ENCODE data around the gene IL21R. TPM values are rescaled to one million over a fixed set of nuclear protein-coding genes. Genes with fewer than 3 reads are reported as not detected.

Gene IL21R
- polyA plus RNA-seq, 4 donors, result 0.04 to 0.46 (median 0.29) TPM; not detected in 1

DNA sequence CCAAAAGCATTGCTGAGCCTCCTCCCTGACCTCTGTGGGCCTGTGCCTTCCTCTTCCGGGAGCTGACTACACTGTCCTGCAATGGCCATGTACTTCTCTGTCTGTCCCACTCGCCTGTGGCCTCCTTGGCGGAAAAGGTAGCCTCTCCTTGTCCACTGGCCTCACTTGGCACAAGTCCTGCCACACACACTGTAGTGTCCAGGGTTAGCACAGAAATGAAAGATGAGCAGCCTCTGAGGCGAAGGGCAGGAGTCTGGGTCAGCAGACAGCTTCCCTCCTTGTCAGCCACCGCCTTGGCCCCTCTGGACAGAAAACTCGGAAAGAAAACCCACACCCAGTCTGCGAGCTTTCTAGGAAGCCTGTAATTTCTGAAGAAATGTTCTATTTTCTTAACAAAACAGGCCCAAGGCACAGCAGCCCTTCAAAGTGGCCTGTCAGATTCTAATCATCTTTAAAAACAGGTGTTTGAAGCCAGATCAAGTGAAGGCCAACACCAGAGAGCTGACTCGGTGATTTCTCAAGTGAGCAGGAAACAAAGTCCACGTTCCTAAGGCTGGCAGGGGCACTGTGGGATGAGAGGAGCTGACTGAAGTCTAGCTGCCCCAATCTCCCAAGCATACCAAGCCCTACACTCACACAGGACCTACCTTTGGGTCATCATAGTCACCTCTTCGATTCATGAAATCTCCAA is 80.6 kb downstream of the IL21R start:
- DNase-seq (ENCODE audit: low read depth in 4 of 4, low spot score in 2 of 4), result no peak

DNA sequence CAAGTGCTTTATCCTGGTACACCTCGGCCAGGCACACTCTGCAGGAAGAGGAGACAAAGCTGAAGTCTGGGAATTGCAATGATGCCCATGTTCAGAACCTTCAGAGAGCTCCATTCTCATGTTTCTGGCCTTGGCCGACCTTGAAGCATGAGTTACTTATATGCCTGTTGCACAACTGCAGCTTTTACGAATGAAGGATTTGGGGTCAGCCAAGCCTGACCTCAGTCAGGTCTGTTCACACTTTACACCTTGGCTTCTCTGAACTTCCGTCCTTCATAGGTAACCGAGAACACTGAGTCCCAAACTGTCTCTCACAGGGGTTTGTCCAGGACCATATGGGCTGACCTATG is 81.1 kb downstream of the IL21R start:
- no peak for DNase-seq (ENCODE audit: low read depth in 4 of 4, low spot score in 2 of 4)

DNA sequence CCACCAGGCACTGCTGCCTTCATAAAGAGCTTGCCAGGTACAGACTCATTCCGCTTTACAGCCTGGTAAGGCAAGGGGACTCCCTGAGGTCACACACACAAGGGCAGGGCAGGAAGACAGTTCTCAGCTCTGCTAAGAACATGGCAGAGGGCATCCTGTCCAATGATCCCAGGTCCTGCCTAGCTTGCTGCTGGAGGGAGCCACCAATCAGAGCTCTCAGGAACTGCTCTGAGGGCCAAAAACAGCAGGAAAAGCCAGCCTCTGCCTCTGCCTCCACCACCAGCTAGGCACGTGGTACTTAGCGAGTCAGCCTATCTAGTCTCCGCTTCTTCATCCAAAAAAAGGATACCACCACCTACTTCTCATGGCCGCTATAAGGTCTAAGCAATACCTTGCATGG is 81.7 kb downstream of the IL21R start:
- DNase-seq (ENCODE audit: low read depth in 4 of 4, low spot score in 2 of 4), result no peak

DNA sequence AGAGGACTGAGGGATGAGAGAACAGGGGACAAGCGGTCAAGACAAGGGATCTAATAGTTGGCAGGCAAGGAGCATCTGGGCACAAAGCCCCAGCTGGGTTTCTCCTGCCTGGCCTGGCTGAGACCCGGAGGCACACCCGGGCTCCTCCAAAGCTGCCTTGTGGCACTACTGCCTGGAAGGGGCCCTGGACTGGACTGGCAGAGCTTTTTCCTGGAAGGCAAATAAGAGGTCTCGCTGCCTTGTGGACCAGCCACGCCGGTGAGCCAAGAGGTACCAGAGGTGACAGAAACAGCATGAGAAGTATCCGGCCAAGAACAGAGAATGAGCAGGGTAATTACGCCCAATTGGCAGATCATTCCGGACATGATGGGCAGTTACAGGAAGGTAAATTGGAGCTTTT is 83.2 kb downstream of the IL21R start:
- no peak for DNase-seq (ENCODE audit: low read depth in 4 of 4, low spot score in 2 of 4)

DNA sequence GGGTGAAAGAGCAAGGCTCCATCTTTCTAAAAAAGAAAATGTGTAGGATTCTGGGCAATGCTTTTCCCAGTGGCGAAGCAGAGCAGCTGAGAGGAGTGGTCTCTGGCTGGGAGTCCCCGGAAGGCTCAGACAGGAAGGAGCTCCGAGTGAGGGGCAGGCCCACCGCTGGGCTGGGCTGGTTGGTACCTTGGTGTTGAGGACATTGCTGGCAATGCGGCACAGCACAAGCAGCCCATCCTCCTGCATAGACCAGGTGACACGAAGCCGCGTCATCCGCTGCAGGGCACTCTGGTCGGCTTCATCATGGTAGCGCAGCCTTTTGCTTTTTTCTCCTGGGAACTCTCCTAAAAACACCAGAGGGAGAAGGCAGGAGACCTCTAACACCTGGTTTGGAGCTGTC is 83.8 kb downstream of the IL21R start:
- no peak for DNase-seq (ENCODE audit: low read depth in 4 of 4, low spot score in 2 of 4)

DNA sequence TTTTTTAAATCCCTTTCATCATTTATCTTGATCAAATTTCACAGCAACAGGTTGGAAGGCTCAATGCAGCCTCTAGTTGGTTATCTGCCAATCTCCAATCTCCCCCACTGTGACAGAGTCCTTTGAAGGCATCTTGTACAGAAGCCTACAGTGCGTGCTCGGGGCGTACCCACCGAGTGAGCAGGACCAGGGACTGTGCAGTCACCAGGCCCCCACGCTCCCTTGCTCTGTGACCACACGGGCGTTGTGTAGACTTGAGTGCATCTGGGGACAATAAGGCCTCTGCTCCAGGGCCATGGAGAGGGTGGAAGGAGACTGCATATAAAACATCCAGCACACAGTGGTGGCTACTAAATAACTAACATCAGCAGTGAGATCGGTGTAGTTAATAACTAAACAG is 84.4 kb downstream of the IL21R start:
- DNase-seq (ENCODE audit: low read depth in 4 of 4, low spot score in 2 of 4), result no peak

DNA sequence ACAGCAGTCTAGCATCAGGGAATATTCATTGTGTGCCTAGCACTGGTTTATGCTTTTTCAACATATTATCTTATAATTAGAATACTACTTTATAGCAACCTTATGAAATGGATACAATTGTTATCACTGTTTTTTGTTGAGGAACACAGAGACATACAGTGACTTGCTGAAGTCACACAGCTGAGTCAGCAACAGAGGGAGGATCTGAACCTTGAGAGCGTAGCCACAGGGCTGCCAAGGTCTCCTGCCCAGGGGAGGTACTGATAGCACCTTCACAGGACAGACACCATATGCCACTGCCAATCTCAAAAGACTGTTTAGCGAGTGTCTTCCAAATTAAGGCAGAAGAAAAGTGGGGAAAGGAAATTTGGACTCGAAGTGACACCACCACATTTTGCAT is 84.8 kb downstream of the IL21R start:
- DNase-seq (ENCODE audit: low read depth in 4 of 4, low spot score in 2 of 4), result no peak

DNA sequence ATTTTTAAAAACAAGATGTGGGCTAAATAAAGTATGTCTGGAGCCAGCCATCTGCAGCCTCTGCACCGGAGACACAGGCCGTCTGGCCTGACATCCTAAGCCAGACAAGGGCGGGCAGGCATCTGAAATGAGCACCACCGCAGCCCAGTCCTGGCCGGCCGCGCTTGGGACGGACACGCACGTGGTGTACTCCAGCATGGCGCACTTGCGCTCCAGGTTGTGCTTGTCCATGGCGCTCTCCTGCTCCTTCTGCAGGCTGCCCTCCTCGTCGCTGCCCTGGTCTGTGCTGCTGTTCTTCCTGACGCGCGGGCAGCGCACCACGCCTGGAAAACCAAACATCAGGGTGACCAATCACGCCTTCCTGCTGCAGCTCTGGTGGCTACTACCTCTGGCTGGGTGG is 87.4 kb downstream of the IL21R start:
- no peak for DNase-seq (ENCODE audit: low read depth in 4 of 4, low spot score in 2 of 4)

DNA sequence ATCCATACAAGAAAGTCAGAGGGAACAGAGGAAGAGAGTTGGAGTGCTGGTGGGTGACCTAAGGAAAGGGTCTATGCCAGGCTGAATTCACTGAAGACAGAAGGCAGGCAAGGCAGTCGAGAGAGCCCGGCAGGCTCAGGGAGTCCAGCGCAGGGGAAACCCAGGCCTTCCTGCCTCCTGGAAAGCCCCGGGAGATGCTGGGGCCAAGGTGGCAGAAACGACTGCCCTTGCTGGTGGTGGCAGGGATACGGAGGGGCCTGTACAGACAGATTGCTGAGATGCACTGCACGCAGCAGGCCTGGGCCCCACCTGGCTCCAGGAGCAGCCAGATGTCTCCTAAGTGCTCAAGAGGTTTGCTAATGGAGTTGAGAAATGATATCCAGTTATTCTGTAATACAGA is 87.9 kb downstream of the IL21R start:
- no peak for DNase-seq (ENCODE audit: low read depth in 4 of 4, low spot score in 2 of 4)

DNA sequence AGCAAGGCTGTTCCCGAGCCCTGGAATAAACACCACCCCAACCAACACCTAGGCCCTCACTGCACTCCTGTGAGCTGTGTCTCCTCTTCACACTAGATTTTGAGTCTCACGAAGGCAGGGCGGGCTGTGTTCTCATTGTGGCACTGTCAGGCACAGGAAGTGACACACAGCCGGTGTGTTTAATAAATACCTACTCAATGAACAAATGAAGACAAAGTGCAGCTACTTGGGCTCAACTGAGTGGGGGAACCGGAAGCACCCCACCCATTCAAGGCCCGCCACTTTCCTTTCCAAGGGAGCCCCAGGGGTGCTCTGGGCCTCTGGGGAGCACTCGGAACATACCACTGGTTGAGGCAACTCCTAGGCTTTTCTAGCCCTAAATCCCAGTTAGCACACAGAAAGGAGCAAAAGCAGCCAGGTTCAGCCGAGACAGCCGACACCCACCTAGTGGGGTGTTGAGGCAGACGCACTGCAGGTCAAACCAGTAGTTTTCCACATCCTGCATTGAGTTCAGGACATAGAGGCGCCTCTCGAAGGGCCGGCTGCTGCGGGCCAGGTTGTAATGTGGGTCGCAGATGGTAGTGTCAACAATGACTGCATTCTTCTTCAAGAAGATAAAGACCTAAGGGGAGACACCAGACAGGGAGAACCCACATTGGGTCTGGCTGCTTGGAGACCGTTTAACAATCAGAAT is 90.1 kb downstream of the IL21R start:
- no peak for DNase-seq (ENCODE audit: low read depth in 4 of 4, low spot score in 2 of 4)

DNA sequence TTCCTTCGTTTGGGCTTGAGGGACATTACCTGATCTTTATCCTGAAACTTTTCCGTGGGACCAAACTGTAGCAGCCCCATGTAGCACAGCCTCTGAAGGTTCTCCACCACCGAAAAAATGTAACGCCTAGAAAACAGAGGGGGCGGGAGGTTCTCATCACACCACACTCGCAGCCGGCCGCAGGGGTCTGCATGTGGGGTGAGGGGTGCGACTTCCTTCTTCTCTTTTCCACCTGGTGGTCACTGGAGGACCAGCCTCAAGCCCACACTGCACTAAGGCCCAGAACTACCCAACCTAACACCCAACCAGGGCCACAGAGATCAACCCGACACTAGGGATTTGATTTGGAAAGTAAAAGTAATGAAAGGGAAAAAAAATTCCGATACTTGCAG is 90.6 kb downstream of the IL21R start:
- DNase-seq (ENCODE audit: low read depth in 4 of 4, low spot score in 2 of 4), result no peak

DNA sequence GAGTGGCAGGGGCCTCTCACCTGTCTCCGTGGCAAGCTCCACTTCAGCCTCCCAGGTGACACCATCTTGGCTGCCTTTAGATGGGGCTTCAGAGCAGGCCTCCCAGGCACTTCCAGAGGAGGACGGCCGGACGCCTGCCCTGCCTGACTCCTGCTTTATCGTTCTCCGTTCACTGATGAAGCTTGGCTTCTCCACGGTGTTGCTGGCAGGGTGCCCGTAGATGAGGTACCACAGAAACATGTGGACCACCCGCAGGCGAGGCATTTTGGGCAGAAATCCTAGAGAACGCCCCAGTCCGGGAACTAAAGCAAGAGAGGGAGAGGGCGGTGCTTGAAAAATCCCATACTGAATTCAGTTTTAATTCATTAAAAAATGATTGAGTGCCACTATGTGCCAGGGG is 93.2 kb downstream of the IL21R start:
- DNase-seq (ENCODE audit: low read depth in 4 of 4, low spot score in 2 of 4), result no peak

DNA sequence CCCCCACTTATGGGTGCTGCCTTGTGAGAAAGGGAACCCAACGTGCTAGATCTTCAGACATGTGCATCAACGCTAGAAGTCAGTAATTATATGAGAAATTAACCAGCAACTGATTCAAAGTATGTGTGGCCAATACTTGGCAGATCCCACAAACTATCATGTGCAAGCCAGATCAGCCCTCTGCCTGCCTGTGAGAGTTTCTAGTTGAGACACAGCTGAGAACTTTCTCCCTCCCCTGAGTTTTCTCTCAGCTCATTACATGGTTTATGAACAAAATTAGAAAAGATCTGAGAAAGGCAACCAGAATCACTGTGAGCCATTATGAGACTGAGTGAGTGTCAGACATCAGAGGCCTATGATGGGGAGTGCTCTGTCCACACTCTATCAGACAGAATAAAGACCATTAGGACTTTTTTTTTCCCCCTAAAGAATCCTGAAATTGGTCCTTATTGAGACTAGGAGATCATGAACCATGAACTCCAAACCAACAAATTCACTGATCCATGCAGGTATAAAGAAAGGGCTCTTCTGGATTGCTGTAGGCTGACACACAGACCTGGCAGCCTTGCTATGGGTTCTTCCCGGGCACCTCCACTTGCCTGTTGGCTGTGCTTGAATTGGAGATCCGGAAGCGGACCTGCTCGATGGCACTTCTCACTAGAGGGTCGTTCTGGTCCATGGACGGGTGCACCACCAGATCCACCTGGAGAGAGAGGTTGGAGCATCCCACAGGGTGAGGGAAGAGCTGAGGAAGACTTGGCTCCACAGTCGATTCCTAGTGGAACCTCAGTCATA is 96.3 kb downstream of the IL21R start:
- DNase-seq (ENCODE audit: low read depth in 4 of 4, low spot score in 2 of 4), result no peak

DNA sequence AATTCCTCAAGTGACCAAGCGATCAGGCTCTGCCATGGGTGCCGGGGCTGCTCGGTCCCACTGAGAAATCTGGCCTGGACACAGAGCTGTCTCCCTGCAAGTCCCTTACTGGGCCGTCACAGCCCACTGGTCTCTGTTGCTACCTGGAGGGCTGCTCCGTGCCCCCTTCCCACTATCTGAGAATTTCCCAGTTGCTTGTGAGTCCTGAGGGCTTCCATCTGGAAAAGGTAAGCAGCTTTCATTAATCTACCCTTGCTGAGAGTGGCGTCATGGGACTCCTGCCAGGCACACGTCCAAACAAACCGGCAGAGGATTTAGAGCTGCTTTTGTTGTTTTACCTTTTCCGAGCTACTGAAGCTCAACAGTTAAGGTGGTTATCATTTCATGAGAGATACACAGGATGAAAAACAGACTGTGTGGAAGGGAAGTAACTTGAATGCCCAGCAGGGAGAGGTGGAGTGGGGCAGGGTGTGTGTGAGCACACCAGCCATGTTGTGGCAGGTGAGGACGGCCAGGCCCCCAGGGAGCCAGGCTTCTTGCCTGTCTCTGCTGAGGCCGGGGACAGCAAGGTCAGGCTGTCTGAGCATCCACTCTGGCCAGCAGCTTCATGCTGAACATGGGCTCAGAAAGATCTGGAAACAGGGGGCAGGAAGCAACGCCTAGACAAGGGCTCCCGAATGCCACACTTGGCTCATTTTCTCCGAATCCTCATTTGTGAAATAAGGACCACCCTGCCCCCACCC is 97.1 kb downstream of the IL21R start:
- DNase-seq (ENCODE audit: low read depth in 4 of 4, low spot score in 2 of 4), result no peak

DNA sequence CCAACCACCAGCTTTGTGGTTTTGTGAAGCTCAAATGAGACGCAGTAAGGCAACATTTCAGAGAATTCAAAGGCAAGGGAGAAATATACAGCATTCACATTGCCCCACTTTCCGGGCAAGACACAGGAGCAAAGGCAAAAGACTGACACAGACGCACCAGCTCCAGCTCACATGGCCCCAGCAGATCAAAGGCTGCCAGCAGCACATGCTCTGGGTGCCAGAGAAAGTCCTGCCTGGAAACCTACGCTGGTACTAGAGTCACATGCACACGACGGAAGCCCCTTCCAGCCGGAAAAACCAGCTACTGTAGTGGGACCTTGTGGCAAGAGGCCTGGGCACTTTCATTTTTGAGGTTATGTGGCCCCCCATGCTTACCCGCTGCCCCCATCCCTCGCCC is 97.7 kb downstream of the IL21R start:
- no peak for DNase-seq (ENCODE audit: low read depth in 4 of 4, low spot score in 2 of 4)

DNA sequence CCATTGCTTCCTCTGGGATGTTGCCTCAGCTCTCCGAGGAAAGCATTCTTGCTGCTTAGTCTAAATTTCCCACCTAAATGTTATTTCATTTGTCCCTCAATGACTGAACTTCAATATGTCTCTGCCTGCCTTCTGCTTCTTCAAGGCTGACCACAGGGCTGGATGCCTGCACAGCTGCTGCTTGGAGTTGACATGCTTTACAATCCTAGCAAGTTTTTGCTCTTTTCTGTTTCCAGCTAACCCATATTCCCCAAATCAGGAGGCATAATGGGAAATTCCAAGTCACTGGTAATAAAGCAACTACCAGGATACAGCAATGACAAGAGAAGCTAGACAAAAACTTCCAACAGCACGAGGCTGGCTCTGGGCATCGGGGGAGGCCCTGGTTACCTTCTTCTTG is 98.8 kb downstream of the IL21R start:
- no peak for DNase-seq (ENCODE audit: low read depth in 4 of 4, low spot score in 2 of 4)

Other genes with a start within 250 kb of the IL21R start
- 10 to 100 TPM in 1 of 4 donors, 1 to 10 TPM in 3; 8.1 to 12.0 (median 9.3) TPM for gene KDM8, start 198.6 kb upstream of the IL21R start, polyA plus RNA-seq (ENCODE audit: insufficient read length in 4 of 4)
- gene NSMCE1, start 133.4 kb upstream of the IL21R start, polyA plus RNA-seq (ENCODE audit: insufficient read length in 4 of 4), result 10 to 100 TPM; 71.7 to 91.5 (median 81.5) TPM
- 10 to 100 TPM; 14.2 to 22.9 (median 19.1) TPM for gene IL4R, start 88.2 kb upstream of the IL21R start, polyA plus RNA-seq (ENCODE audit: insufficient read length in 4 of 4)
- 100 to 1,000 TPM in 1 of 4 donors, 10 to 100 TPM in 3; 68.1 to 106 (median 94.9) TPM for gene GTF3C1, start 147.7 kb downstream of the IL21R start, polyA plus RNA-seq (ENCODE audit: insufficient read length in 4 of 4)
- gene KATNIP, start 148.0 kb downstream of the IL21R start, polyA plus RNA-seq (ENCODE audit: insufficient read length in 4 of 4), result 10 to 100 TPM; 20.1 to 31.6 (median 24.0) TPM